ENCODE measurements around the gene FZD4.
"Not testable (repeated sequence)": the region's sequence is repeated elsewhere in the genome, so short reads cannot be mapped to it uniquely, and the experiment has no call there.

FZD4 gene

DNA sequence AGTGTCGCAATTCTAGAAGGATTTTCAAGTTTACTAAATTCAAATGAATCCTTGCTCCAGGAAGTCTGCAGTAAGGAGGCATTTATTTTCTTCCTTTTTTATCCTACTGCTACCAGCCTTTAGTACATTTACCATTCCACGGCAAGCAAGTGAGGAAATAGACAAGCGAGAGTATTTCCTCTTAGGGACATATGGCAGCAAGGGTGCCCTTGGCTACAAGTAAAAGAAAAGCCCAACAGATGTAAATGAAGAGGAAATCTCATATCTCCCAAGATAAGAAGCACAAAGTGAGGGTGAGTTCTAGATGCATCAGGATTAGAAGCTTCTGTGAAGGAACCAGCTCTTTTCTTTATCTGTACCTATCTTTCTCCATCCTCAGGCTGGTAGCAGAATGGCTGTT, 37.8 kb upstream of the FZD4 start:
- H3K4me3 ChIP-seq (ENCODE audit: low read depth, low read length): no peak overlapping the region
- TF ChIP-seq POLR2A (IDR thresholded peaks at IDR 0.05; ENCODE audit: extremely low read depth, insufficient read length): no peak
- TF ChIP-seq MYC (IDR thresholded peaks at IDR 0.05; ENCODE audit: low read depth, low read length): no peak
- TF ChIP-seq, protein P1, sequence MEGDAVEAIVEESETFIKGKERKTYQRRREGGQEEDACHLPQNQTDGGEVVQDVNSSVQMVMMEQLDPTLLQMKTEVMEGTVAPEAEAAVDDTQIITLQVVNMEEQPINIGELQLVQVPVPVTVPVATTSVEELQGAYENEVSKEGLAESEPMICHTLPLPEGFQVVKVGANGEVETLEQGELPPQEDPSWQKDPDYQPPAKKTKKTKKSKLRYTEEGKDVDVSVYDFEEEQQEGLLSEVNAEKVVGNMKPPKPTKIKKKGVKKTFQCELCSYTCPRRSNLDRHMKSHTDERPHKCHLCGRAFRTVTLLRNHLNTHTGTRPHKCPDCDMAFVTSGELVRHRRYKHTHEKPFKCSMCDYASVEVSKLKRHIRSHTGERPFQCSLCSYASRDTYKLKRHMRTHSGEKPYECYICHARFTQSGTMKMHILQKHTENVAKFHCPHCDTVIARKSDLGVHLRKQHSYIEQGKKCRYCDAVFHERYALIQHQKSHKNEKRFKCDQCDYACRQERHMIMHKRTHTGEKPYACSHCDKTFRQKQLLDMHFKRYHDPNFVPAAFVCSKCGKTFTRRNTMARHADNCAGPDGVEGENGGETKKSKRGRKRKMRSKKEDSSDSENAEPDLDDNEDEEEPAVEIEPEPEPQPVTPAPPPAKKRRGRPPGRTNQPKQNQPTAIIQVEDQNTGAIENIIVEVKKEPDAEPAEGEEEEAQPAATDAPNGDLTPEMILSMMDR (IDR thresholded peaks at IDR 0.05; ENCODE audit: low read depth, low read length): no peak
- TF ChIP-seq, protein P2, sequence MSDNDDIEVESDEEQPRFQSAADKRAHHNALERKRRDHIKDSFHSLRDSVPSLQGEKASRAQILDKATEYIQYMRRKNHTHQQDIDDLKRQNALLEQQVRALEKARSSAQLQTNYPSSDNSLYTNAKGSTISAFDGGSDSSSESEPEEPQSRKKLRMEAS (IDR thresholded peaks at IDR 0.05; ENCODE audit: low read depth, low read length): no peak
- no peak for DNase-seq (ENCODE audit: low read depth)

DNA sequence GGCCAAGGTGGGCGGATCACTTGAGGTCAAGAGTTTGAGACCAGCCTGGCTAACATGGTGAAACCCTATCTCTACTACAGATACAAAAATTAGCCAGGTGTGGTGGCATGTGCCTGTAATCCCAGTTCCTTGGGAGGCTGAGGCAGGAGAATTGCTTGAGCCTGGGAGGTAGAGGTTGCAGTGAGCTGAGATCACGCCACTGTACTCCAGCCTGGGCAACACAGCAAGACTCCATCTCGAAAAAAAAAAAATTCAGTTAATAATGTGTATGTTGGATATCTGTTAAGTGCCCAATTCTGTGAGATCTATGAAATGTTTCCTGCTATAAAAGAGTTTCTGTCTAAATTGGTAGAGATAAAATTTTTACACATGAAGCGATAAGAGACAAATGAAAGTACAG, 37.1 kb upstream of the FZD4 start:
- H3K4me3 ChIP-seq (ENCODE audit: low read depth, low read length); DNase-seq (ENCODE audit: low read depth): not testable (repeated sequence)

DNA sequence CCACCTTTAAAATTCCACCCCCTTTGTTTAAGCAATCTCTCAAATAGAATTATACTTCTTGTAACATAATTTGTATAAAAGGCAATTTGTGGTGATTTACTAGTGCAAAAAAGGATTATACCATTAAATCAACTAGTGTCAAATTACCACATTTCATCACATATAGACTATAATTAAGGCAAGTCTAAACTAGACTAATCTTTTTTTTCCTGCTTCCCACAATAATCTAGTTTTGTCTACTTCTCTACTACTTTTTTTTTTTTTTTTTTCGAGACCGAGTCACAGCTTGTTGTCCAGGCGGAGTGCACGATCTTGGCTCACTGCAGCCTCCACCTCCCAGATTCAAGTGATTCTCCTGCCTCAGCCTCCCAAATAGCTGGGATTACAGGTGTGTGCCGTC, 36.1 kb upstream of the FZD4 start:
- TF ChIP-seq MYC (IDR thresholded peaks at IDR 0.05; ENCODE audit: low read depth, low read length) (no peak), POLR2A (IDR thresholded peaks at IDR 0.05; ENCODE audit: extremely low read depth, insufficient read length) (no peak)
- TF ChIP-seq, protein P2 (IDR thresholded peaks at IDR 0.05; ENCODE audit: low read depth, low read length): no peak
- TF ChIP-seq, protein P1 (IDR thresholded peaks at IDR 0.05; ENCODE audit: low read depth, low read length): no peak
- no peak overlapping the region for H3K4me3 ChIP-seq (ENCODE audit: low read depth, low read length)
- no peak for DNase-seq (ENCODE audit: low read depth)

DNA sequence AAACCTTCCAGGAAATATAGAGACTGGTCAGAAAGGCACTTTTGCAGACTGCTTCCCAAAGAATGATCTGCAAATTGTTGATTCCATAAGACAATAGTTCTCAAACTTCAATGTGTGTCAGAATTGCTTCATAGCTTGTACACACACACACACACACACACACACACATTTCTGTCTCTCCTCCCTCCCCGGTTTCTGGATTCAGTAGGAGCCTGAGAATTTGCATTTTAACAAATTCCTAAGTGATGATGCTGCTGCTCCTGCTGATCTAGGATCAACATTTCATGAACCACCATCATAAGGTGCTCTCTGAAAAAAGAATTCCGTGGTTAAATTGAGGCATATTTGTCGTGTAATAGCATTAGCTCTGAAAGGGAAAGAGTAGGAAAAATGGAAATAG, 35.3 kb upstream of the FZD4 start:
- H3K4me3 ChIP-seq (ENCODE audit: low read depth, low read length): no peak overlapping the region
- TF ChIP-seq POLR2A (IDR thresholded peaks at IDR 0.05; ENCODE audit: extremely low read depth, insufficient read length): no peak
- TF ChIP-seq MYC (IDR thresholded peaks at IDR 0.05; ENCODE audit: low read depth, low read length): no peak
- no peak for DNase-seq (ENCODE audit: low read depth)

DNA sequence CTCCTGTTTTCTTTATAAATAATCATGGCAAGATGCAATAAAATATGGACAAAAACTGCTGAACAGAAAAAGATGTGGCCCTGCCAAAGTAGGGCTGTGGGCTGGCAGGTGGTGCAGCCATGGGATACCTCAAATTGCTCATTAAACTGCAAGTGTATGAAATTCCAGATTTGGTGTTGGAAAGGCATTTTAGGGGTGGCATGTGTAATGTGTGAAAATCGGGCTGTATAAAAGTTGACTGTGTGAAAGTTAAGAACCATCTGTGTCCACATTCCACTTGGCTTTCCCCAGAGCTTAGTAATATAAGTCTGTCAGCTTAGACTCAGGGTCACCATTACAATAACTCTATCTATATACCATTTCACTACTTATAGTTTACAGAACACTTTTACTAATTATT, 34.8 kb upstream of the FZD4 start:
- TF ChIP-seq, protein P1 (IDR thresholded peaks at IDR 0.05; ENCODE audit: low read depth, low read length): no peak
- no peak for TF ChIP-seq POLR2A (IDR thresholded peaks at IDR 0.05; ENCODE audit: extremely low read depth, insufficient read length)
- TF ChIP-seq MYC (IDR thresholded peaks at IDR 0.05; ENCODE audit: low read depth, low read length): no peak
- TF ChIP-seq, protein P2 (IDR thresholded peaks at IDR 0.05; ENCODE audit: low read depth, low read length): no peak
- H3K4me3 ChIP-seq (ENCODE audit: low read depth, low read length): no peak overlapping the region
- DNase-seq (ENCODE audit: low read depth): no peak

DNA sequence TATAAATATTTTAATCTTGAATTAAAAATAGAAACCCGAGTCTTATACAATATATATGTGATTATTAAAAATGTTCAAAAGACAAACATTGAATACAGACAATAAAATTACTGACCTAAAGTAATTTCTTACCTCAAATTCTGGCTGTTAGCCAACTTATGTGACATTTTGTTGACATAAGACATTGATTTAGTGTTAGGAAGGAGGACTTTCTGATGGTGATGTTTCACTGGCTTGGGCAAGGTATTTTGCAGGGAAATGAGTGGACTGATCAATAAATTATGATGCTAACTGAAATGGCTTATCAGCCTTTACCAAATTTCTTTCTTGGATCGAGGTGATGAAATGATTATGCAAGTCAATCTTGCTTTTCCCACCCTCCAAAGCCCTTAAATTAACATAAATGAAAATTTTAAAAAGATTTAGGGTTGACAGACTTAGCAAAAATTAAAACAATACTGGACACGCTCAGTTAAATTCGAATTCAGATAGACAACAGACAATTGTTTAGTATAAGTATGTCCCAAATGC, 33.2 kb upstream of the FZD4 start:
- H3K4me3 ChIP-seq (ENCODE audit: low read depth, low read length): no peak overlapping the region
- TF ChIP-seq, protein P1 (IDR thresholded peaks at IDR 0.05; ENCODE audit: low read depth, low read length): no peak
- TF ChIP-seq POLR2A (IDR thresholded peaks at IDR 0.05; ENCODE audit: extremely low read depth, insufficient read length) (no peak), MYC (IDR thresholded peaks at IDR 0.05; ENCODE audit: low read depth, low read length) (no peak)
- TF ChIP-seq, protein P2 (IDR thresholded peaks at IDR 0.05; ENCODE audit: low read depth, low read length): no peak
- DNase-seq (ENCODE audit: low read depth): no peak

DNA sequence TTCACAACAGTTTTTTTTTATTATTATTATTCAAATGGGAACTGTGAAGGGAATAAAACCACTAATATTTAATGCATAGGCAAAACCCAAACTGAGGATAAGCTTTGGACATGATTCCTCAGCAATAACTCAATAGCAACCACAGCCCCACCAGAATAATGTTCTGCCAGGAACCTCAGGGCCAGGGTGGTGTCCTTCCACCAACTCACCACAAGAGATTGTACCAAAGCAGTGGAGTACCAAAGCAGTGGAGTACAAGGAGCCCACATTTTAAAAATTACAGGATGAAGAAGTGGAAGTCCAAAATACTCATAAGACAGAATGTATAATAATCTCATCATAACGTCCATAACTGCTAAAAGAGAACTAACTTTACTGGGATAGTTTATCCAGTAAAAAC, 32.5 kb upstream of the FZD4 start:
- DNase-seq (ENCODE audit: low read depth): no peak
- H3K4me3 ChIP-seq (ENCODE audit: low read depth, low read length): no peak overlapping the region
- no peak for TF ChIP-seq POLR2A (IDR thresholded peaks at IDR 0.05; ENCODE audit: extremely low read depth, insufficient read length)
- no peak for TF ChIP-seq MYC (IDR thresholded peaks at IDR 0.05; ENCODE audit: low read depth, low read length)
- TF ChIP-seq, protein P1 (IDR thresholded peaks at IDR 0.05; ENCODE audit: low read depth, low read length): no peak
- TF ChIP-seq, protein P2 (IDR thresholded peaks at IDR 0.05; ENCODE audit: low read depth, low read length): no peak
